ENCODE data around the gene PSMD13. TPM values are rescaled to one million over a fixed set of nuclear protein-coding genes. Genes with fewer than 3 reads are reported as not detected.
A peak's percentile ranks its signal among the peaks of the same experiment; 100 is the strongest.
"Not testable (repeated sequence)": the region's sequence is repeated elsewhere in the genome, so short reads cannot be mapped to it uniquely, and the experiment has no call there.

Gene PSMD13
- total RNA-seq, 1 experiment from 2014 or later = 179 TPM

DNA sequence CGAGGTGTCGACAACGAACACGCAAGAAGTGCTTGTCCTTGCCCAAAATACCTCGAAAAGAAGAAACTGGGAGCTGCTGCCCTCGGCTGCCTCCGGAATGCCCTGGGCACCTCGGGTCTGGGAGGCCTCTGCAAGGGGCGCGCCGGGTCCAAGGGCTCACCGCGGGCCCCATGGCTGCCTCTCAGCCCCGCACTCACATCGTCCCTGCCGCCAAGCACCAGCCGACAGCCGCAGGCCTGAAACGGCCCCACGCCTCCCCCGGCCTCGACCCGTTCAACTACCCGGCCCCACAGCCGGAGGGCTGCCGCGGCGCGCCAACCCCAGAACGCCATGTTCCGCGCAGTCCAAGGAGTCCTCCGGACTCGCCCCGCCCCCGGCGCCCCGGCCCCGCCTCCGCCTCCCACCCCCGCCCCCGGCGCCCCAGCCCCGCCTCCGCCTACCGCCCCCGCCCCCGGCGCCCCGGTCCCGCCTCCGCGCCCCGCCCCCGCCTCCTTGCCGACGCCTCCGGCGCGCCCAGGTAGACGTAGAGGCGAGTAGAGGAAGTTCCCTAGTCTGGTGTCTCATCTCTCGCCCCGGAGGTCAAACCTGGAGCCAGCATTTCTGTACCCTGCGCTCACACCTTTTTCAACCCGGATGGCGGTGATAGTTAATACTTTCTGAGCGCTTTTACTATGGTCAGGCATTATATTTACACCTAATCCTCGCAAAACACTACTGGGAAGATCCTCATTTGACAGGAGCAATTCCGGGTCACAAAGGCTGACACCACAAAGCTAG lies 591 bp upstream of the PSMD13 start, which contains the start of gene SIRT3 (continued):
- TF ChIP-seq TCF7L2 (IDR thresholded peaks at IDR 0.05; ENCODE audit: borderline replicate concordance, extremely low read depth, insufficient read depth, insufficient read length) (no peak), ZFX (IDR thresholded peaks at IDR 0.05) (peak; percentile 85)
- TF ChIP-seq, protein P1, sequence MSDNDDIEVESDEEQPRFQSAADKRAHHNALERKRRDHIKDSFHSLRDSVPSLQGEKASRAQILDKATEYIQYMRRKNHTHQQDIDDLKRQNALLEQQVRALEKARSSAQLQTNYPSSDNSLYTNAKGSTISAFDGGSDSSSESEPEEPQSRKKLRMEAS (IDR thresholded peaks at IDR 0.05) = 0 out of 2 replicates have a peak, but pooled peaks have one; percentile 9

DNA sequence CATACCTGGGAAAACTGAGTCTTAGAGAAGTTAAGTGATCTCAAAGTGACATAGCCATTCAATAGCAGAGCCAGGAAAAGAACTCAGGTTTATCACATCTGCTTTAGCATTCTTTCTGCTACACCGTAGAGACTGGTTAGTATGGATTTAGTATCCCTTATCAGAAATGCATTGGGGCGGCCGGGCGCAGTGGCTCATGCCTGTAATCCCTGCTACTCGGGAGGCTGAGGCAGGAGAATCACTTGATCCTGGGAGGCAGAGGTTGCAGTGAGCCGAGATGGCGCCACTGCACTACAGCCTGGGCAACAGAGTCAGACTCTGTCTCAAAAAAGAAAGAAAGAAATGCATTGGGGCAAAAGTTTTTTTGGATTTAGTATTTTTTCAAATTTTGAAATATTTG lies 1.6 kb downstream of the PSMD13 start:
- ATAC-seq = not testable (repeated sequence)

DNA sequence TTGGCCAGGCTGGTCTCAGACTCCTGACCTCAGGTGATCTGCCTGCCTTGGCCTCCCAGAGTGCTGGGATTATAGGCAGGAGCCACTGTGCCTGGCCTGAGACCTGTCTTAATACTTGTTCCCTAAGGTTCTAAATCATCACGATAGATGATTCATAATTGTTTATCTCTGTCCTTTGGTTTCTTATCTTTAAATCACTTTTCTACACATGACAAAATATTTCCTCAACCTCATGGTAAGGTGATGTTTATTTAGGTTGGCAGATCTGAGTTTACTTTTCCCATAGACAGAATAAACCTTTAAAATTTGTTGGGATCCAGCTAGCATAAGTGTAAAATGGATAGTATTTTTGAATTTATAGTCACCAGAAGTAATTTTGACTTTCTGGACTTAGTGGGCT lies 3.5 kb downstream of the PSMD13 start:
- H3K4me1 ChIP-seq (ENCODE audit: control insufficient read depth in 1 of 2, insufficient read depth in 2 of 2, low read length in 2 of 2) = peaks cover 6 to 16% of the 10 kb centered on the region in 2 experiments; a peak in 3 of 4 replicates
- no peaks in the 10 kb centered on the region for H3K9me3 ChIP-seq (ENCODE audit: control insufficient read depth in 1 of 2, insufficient read depth in 1 of 2, low read depth in 1 of 2, low read length in 2 of 2)
- intact Hi-C loops (cut with micrococcal nuclease) = no loop called here
- no peak overlapping the region for H3K9ac ChIP-seq (ENCODE audit: low read length)
- H4K20me1 ChIP-seq (ENCODE audit: insufficient read depth) = 0 out of 2 replicates have a peak, but pooled peaks cover 5% of the 10 kb centered on the region
- no peak overlapping the region for H3K27ac ChIP-seq (ENCODE audit: low read depth, low read length)
- H3K79me2 ChIP-seq (ENCODE audit: insufficient read depth, low read length) = peaks cover 82% of the 10 kb centered on the region
- ChIA-PET POLR2A (no interaction called here), CTCF (no interaction called here), RAD21 (ENCODE audit: low non-redundant PET in 1 of 2, low total read pairs in 2 of 2, uncharacterized antibody in 2 of 2, unreplicated experiment in 2 of 2) (no interaction called here)
- no peaks in the 10 kb centered on the region for H3K9me2 ChIP-seq (ENCODE audit: insufficient read depth)
- peaks cover 36 to 50% of the 10 kb centered on the region in 2 experiments; a peak in 3 of 4 replicates for H3K36me3 ChIP-seq (ENCODE audit: control insufficient read depth in 1 of 2, insufficient read depth in 2 of 2, low read length in 2 of 2)
- H3K27me3 ChIP-seq (ENCODE audit: insufficient read depth, low read length) = no peaks in the 10 kb centered on the region
- no peak overlapping the region for H3K4me2 ChIP-seq (ENCODE audit: low read length)
- H3K4me3 ChIP-seq (replicated peaks in 1 of 2; ENCODE audit: low read depth in 1 of 2, low read length in 2 of 2) = no peak overlapping the region
- BruUV-seq (replicated peaks) = no TSS peak
- DNase-seq (ENCODE audit: low read depth, low spot score) (no peak), ATAC-seq (no peak)
- no peak overlapping the region for H2AFZ ChIP-seq (ENCODE audit: low read depth, low read length, poor library complexity, severe bottlenecking)
- TF ChIP-seq, protein P2, sequence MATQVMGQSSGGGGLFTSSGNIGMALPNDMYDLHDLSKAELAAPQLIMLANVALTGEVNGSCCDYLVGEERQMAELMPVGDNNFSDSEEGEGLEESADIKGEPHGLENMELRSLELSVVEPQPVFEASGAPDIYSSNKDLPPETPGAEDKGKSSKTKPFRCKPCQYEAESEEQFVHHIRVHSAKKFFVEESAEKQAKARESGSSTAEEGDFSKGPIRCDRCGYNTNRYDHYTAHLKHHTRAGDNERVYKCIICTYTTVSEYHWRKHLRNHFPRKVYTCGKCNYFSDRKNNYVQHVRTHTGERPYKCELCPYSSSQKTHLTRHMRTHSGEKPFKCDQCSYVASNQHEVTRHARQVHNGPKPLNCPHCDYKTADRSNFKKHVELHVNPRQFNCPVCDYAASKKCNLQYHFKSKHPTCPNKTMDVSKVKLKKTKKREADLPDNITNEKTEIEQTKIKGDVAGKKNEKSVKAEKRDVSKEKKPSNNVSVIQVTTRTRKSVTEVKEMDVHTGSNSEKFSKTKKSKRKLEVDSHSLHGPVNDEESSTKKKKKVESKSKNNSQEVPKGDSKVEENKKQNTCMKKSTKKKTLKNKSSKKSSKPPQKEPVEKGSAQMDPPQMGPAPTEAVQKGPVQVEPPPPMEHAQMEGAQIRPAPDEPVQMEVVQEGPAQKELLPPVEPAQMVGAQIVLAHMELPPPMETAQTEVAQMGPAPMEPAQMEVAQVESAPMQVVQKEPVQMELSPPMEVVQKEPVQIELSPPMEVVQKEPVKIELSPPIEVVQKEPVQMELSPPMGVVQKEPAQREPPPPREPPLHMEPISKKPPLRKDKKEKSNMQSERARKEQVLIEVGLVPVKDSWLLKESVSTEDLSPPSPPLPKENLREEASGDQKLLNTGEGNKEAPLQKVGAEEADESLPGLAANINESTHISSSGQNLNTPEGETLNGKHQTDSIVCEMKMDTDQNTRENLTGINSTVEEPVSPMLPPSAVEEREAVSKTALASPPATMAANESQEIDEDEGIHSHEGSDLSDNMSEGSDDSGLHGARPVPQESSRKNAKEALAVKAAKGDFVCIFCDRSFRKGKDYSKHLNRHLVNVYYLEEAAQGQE (IDR thresholded peaks at IDR 0.05; ENCODE audit: low read depth) = no peak
- TF ChIP-seq, protein P3, sequence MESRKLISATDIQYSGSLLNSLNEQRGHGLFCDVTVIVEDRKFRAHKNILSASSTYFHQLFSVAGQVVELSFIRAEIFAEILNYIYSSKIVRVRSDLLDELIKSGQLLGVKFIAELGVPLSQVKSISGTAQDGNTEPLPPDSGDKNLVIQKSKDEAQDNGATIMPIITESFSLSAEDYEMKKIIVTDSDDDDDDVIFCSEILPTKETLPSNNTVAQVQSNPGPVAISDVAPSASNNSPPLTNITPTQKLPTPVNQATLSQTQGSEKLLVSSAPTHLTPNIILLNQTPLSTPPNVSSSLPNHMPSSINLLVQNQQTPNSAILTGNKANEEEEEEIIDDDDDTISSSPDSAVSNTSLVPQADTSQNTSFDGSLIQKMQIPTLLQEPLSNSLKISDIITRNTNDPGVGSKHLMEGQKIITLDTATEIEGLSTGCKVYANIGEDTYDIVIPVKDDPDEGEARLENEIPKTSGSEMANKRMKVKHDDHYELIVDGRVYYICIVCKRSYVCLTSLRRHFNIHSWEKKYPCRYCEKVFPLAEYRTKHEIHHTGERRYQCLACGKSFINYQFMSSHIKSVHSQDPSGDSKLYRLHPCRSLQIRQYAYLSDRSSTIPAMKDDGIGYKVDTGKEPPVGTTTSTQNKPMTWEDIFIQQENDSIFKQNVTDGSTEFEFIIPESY (IDR thresholded peaks at IDR 0.05; ENCODE audit: extremely low read depth, insufficient replicate concordance, low read length) = no peak
- TF ChIP-seq RAD21 (IDR thresholded peaks at IDR 0.05; ENCODE audit: low read depth) (no peak), JUND (IDR thresholded peaks at IDR 0.05) (no peak)

More for the DNA sequence above, 1.6 kb downstream of the PSMD13 start:
- Histone ChIP-seq H3K9ac (ENCODE audit: low read length) (peak overlapping the region; percentile 82), H3K36me3 (ENCODE audit: control insufficient read depth in 1 of 2, insufficient read depth in 2 of 2, low read length in 2 of 2) (peaks cover 24 to 34% of the 10 kb centered on the region in 2 experiments; a peak in 3 of 4 replicates), H3K4me1 (ENCODE audit: control insufficient read depth in 1 of 2, insufficient read depth in 2 of 2, low read length in 2 of 2) (peaks cover 6 to 20% of the 10 kb centered on the region in 2 experiments; a peak in 3 of 4 replicates), H3K79me2 (ENCODE audit: insufficient read depth, low read length) (peaks cover 69% of the 10 kb centered on the region), H3K4me3 (replicated peaks in 1 of 2; ENCODE audit: low read depth in 1 of 2, low read length in 2 of 2) (peak overlapping the region; percentile 76 to 87), H3K4me2 (ENCODE audit: low read length) (peak overlapping the region; percentile 83)
- H3K27me3 ChIP-seq (ENCODE audit: insufficient read depth, low read length); DNase-seq (ENCODE audit: low read depth, low spot score); H3K27ac ChIP-seq (ENCODE audit: low read depth, low read length); BruUV-seq (replicated peaks); H4K20me1 ChIP-seq (ENCODE audit: insufficient read depth); POLR2A ChIA-PET; H3K9me3 ChIP-seq (ENCODE audit: control insufficient read depth in 1 of 2, insufficient read depth in 1 of 2, low read depth in 1 of 2, low read length in 2 of 2); H3K9me2 ChIP-seq (ENCODE audit: insufficient read depth); H2AFZ ChIP-seq (ENCODE audit: low read depth, low read length, poor library complexity, severe bottlenecking); RAD21 ChIA-PET (ENCODE audit: low non-redundant PET in 1 of 2, low total read pairs in 2 of 2, uncharacterized antibody in 2 of 2, unreplicated experiment in 2 of 2): not testable (repeated sequence)
- CTCF ChIA-PET = interaction anchor here (1.3 kb wide), 2 partner anchors 12 to 118 kb away, joined by 3 read pairs; no protein-coding TSS in a partner anchor
- intact Hi-C loops (cut with micrococcal nuclease) = loop anchor here (5.0 kb wide), 2 partner anchors 49 to 214 kb away; partner anchors contain the start of genes PGGHG and PTDSS2

All from HCT116 (cell line).